Type B pancreatic cell (in vitro differentiated cells): ENCODE measurements around the gene IDNK. TPM values are rescaled to one million over a fixed set of nuclear protein-coding genes. Genes with fewer than 3 reads are reported as not detected.
A peak's percentile ranks its signal among the peaks of the same experiment; 100 is the strongest.

ENCODE experiments used
- DNase-seq: peaks from one replicate; pipeline ENCODE4 v3.0.0; 2021; ENCODE audit warnings: mixed read lengths; ENCODE audit not compliant: unreplicated experiment; ENCODE audit errors: extremely low spot score
- H3K27ac Mint-ChIP-seq: 2 replicates; pipeline ENCODE4 v1.8.0; 2021; ENCODE audit warnings: mild to moderate bottlenecking, mixed read lengths
- H3K27me3 Mint-ChIP-seq: 2 replicates; pipeline ENCODE4 v1.8.0; 2021; ENCODE audit warnings: mixed read lengths
- H3K36me3 Mint-ChIP-seq: 2 replicates; pipeline ENCODE4 v1.8.0; 2021; ENCODE audit warnings: mixed read lengths
- H3K4me1 Mint-ChIP-seq: one replicate; pipeline ENCODE4 v1.8.0; 2021; ENCODE audit warnings: mixed read lengths; ENCODE audit not compliant: unreplicated experiment
- H3K4me3 Mint-ChIP-seq: 2 replicates; pipeline ENCODE4 v1.8.0; 2021; ENCODE audit warnings: mild to moderate bottlenecking, mixed read lengths
- H3K9me3 Mint-ChIP-seq: 2 replicates; pipeline ENCODE4 v1.8.0; 2021; ENCODE audit warnings: mixed read lengths
- CTCF ChIP-seq: fragments of 200-600 bp; sonication (generic); conservative IDR thresholded peaks from 2 replicates; pipeline ENCODE4 v1.5.0; 2021; ENCODE audit warnings: antibody characterized with exemption, mild to moderate bottlenecking
- long read RNA-seq: library from polyadenylated mRNA; unstranded; transcript quantifications from one replicate; pipeline ENCODE4 v2.0.0, GENCODE V29; 2020
- total RNA-seq: library from RNA; stranded (reverse); gene quantifications from 2 replicates; pipeline ENCODE4 v1.2.1, GENCODE V29; 2021; ENCODE audit warnings: low replicate concordance

The IDNK gene
- total RNA-seq, result 4.4 TPM in 2 replicates
- long read RNA-seq, partial matches to known transcripts, result 2 of 10 reads
- long read RNA-seq, other reads (novel, unspliced or antisense), result 4 of 10 reads

DNA sequence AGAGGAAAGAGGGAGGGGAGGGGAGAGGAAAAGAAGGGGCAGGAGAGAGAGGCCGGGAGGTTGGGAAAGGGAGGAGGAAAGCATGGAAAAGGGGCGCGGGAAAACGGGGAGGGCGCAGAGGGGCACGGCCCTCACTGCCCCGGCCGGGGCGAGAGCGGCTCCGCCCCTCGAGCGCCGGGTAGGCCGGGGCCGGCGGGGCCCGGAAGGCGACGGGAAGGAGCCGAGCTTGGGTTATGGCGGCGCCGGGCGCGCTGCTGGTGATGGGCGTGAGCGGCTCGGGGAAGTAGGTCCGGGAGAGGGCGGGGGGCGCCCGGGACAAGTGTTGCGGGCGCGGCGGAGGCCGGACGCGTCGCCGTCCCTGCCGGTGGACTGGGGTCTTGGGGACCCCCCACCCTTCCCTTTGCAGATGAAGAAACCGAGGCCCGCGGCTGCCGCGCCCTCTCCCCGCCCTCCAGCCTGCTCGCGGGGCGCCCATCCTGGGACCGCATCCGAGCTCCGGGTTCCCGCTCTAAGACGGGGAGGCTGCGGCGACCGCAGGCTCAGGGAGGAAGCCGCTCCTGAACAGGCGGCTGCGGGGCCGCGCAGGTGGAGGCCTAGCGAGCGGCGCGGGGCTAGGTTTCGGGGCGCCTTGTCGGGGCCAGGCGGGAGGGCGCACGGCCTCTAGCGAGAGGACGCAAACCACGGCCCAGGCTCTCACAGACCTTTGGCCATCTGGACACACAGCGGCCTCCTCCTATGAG is at the start of gene IDNK:
Gene IDNK (plus strand): TSS at position 205 of the 740 bp plus-strand sequence. CDS start 29 bp downstream, at position 234.
- H3K27ac Mint-ChIP-seq, result peak within 1 kb of the TSS; percentile 91
- peak; percentile 75 for DNase-seq
- peaks cover 4% of the 10 kb centered on the region for H3K36me3 Mint-ChIP-seq
- no peak for TF ChIP-seq CTCF
- H3K27me3 Mint-ChIP-seq, result peaks cover 8% of the 10 kb centered on the region
- H3K4me1 Mint-ChIP-seq, result peaks cover 14% of the 10 kb centered on the region
- peak within 1 kb of the TSS; percentile 93 for H3K4me3 Mint-ChIP-seq
- H3K9me3 Mint-ChIP-seq, result no peaks in the 10 kb centered on the region

GRCh38 chr9:83574482-83574881 is 48.5 kb upstream of the IDNK start:
- no peaks in the 10 kb centered on the region for H3K4me1 Mint-ChIP-seq
- no peaks in the 10 kb centered on the region for H3K36me3 Mint-ChIP-seq

GRCh38 chr9:83582029-83582428 is 40.9 kb upstream of the IDNK start:
- no peaks in the 10 kb centered on the region for H3K4me1 Mint-ChIP-seq
- no peaks in the 10 kb centered on the region for H3K36me3 Mint-ChIP-seq
- no peaks in the 10 kb centered on the region for H3K27me3 Mint-ChIP-seq
- no peak for TF ChIP-seq CTCF
- H3K9me3 Mint-ChIP-seq, result peaks cover 8% of the 10 kb centered on the region
- H3K27ac Mint-ChIP-seq, result no peak overlapping the region
- no peak overlapping the region for H3K4me3 Mint-ChIP-seq
- DNase-seq, result no peak

More at GRCh38 chr9:83574482-83574881, 48.5 kb upstream of the IDNK start:
- no peak for TF ChIP-seq CTCF
- H3K27ac Mint-ChIP-seq, result no peak overlapping the region
- no peak overlapping the region for H3K4me3 Mint-ChIP-seq
- peaks cover 6% of the 10 kb centered on the region for H3K9me3 Mint-ChIP-seq
- H3K27me3 Mint-ChIP-seq, result no peaks in the 10 kb centered on the region
- DNase-seq, result no peak

- H3K36me3 Mint-ChIP-seq, result no peaks in the 10 kb centered on the region
- peak; percentile 88 for TF ChIP-seq CTCF
- H3K4me3 Mint-ChIP-seq, result no peak overlapping the region
- peaks cover 8% of the 10 kb centered on the region for H3K9me3 Mint-ChIP-seq
- no peaks in the 10 kb centered on the region for H3K4me1 Mint-ChIP-seq
- no peak for DNase-seq
- H3K27me3 Mint-ChIP-seq, result no peaks in the 10 kb centered on the region
- H3K27ac Mint-ChIP-seq, result no peak overlapping the region
Observed at GRCh38 chr9:83583151-83584014, 39.6 kb upstream of the IDNK start.

DNA sequence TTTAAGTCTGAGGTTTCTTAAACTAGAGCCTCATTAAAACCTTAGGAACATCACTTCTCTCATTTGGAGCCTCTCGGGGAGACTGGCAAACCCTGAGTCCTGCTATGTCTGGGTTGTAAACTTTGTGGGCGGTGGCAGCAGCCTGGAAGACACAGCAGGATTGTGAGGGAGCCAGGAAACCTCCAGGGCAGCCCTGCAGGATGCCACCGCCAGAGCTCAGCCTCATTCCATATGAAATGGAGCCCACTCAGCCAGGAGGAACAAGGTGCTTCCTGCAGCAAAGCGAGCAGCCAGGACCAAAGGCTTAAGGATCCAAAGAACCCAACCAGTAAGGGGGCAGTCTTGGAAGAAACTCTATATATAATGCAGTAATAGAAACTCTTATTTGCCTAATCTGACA is 37.9 kb upstream of the IDNK start:
- Mint-ChIP-seq H3K36me3 (no peaks in the 10 kb centered on the region), H3K27me3 (no peaks in the 10 kb centered on the region), H3K4me1 (no peaks in the 10 kb centered on the region), H3K4me3 (no peak overlapping the region), H3K27ac (no peak overlapping the region), H3K9me3 (no peaks in the 10 kb centered on the region)
- no peak for TF ChIP-seq CTCF
- no peak for DNase-seq
